ENCODE results near the gene TPMT. TPM values are rescaled to one million over a fixed set of nuclear protein-coding genes. Genes with fewer than 3 reads are reported as not detected.

Gene TPMT
- total RNA-seq, 4 donors from 2014 or later = 4.6 to 12.2 (median 6.4) TPM

GRCh38 chr6:18141805-18142590, 12.9 kb downstream of the TPMT start:
- TF ChIP-seq CTCF (IDR thresholded peaks at IDR 0.05; ENCODE audit: low read depth) = no peak

- TF ChIP-seq CTCF (IDR thresholded peaks at IDR 0.05; ENCODE audit: low read depth) = no peak
These were observed 14.8 kb downstream of the TPMT start for GRCh38 chr6:18139935-18140621.

- TF ChIP-seq CTCF (IDR thresholded peaks at IDR 0.05; ENCODE audit: low read depth) = no peak
These were observed 16.0 kb downstream of the TPMT start for GRCh38 chr6:18138906-18139305.

GRCh38 chr6:18136260-18136659, 18.6 kb downstream of the TPMT start:
- no peak for TF ChIP-seq CTCF (IDR thresholded peaks at IDR 0.05; ENCODE audit: low read depth)

- no peak for TF ChIP-seq CTCF (IDR thresholded peaks at IDR 0.05; ENCODE audit: low read depth)
These were observed 19.7 kb downstream of the TPMT start for GRCh38 chr6:18135171-18135570.

GRCh38 chr6:18132346-18132745, 22.5 kb downstream of the TPMT start:
- no peak for TF ChIP-seq CTCF (IDR thresholded peaks at IDR 0.05; ENCODE audit: low read depth)

GRCh38 chr6:18126121-18126520, 28.8 kb downstream of the TPMT start:
- no peak for TF ChIP-seq CTCF (IDR thresholded peaks at IDR 0.05; ENCODE audit: low read depth)
